ENCODE results near the gene ENDOV.
"Not testable (repeated sequence)": the region's sequence is repeated elsewhere in the genome, so short reads cannot be mapped to it uniquely, and the experiment has no call there.

The ENDOV gene

GRCh38 chr17:80394629-80395216 is 20.2 kb upstream of the ENDOV start:
- no peak for TF ChIP-seq CTCF (IDR thresholded peaks at IDR 0.05)
- peak; percentile 64 for DNase-seq (ENCODE audit: low spot score)
- H3K4me3 ChIP-seq, result no peak overlapping the region
- no peak overlapping the region for H3K27ac ChIP-seq

GRCh38 chr17:80395402-80396151 is 19.4 kb upstream of the ENDOV start:
- no peak overlapping the region for H3K27ac ChIP-seq
- no peak for TF ChIP-seq CTCF (IDR thresholded peaks at IDR 0.05)
- no peak for DNase-seq (ENCODE audit: low spot score)
- no peak overlapping the region for H3K4me3 ChIP-seq

GRCh38 chr17:80396157-80397033 is 18.6 kb upstream of the ENDOV start:
- TF ChIP-seq CTCF (IDR thresholded peaks at IDR 0.05), result no peak
- no peak overlapping the region for H3K27ac ChIP-seq
- H3K4me3 ChIP-seq, result no peak overlapping the region
- no peak for DNase-seq (ENCODE audit: low spot score)

- TF ChIP-seq CTCF (IDR thresholded peaks at IDR 0.05), result no peak
- Histone ChIP-seq H3K27ac (no peak overlapping the region), H3K4me3 (no peak overlapping the region)
- DNase-seq (ENCODE audit: low spot score), result no peak
Observed at GRCh38 chr17:80397034-80397387, 18.0 kb upstream of the ENDOV start.

GRCh38 chr17:80397686-80398085 is 17.3 kb upstream of the ENDOV start:
- no peak for DNase-seq (ENCODE audit: low spot score)
- H3K4me3 ChIP-seq, result no peak overlapping the region
- no peak for TF ChIP-seq CTCF (IDR thresholded peaks at IDR 0.05)

GRCh38 chr17:80401086-80401485 is 13.9 kb upstream of the ENDOV start:
- DNase-seq (ENCODE audit: low spot score); H3K27ac ChIP-seq; H3K4me3 ChIP-seq: not testable (repeated sequence)

More at GRCh38 chr17:80397686-80398085, 17.3 kb upstream of the ENDOV start:
- no peak overlapping the region for H3K27ac ChIP-seq

GRCh38 chr17:80402102-80402501 is 12.9 kb upstream of the ENDOV start:
- H3K27ac ChIP-seq; H3K4me3 ChIP-seq; DNase-seq (ENCODE audit: low spot score): not testable (repeated sequence)
